GM12892 (cell line): ENCODE data around the gene PTPN14.

ENCODE experiments used
- POLR2A ChIP-seq: IDR thresholded peaks from 2 replicates; pipeline ENCODE4 v1.6.1; 2011; ENCODE audit warnings: low read depth, low read length, control low read depth
- POLR2AphosphoS5 ChIP-seq: IDR thresholded peaks from 2 replicates; pipeline ENCODE4 v1.6.1; 2011; ENCODE audit warnings: low read depth, low read length, control low read depth
- TAF1 ChIP-seq: IDR thresholded peaks from 2 replicates; pipeline ENCODE4 v1.6.1; 2011; ENCODE audit warnings: low read depth, mild to moderate bottlenecking, control low read depth, low read length, borderline replicate concordance

- TF ChIP-seq POLR2A = no peak
- TF ChIP-seq TAF1 = no peak
- no peak for TF ChIP-seq POLR2AphosphoS5
Observed at GRCh38 chr1:214546886-214547641, 4.3 kb downstream of the PTPN14 start.
